SU-DHL-6 (cell line): ENCODE measurements around the gene COX4I1.

ENCODE experiments used
- H2AFZ ChIP-seq: fragments of 200-600 bp; sonication (generic); 2 replicates; pipeline ENCODE4 v1.6.1; 2014; ENCODE audit warnings: low read depth, mild to moderate bottlenecking, moderate library complexity, mixed read lengths, antibody characterized with exemption, low read length; ENCODE audit not compliant: severe bottlenecking
- H3F3A ChIP-seq: fragments of 200-600 bp; shearing (Covaris generic); 2 replicates; pipeline ENCODE4 v1.6.0; 2016; ENCODE audit warnings: antibody characterized with exemption, mild to moderate bottlenecking; ENCODE audit not compliant: insufficient read depth
- H3K27ac ChIP-seq: fragments of 200-600 bp; sonication (generic); 2 replicates; pipeline ENCODE4 v1.5.1; 2016; ENCODE audit warnings: low read depth, mild to moderate bottlenecking, low read length, moderate library complexity, mixed read lengths
- H3K27me3 ChIP-seq: fragments of 200-600 bp; sonication (generic), shearing (Covaris generic); 2 replicates; pipeline ENCODE4 v1.6.0; 2014; ENCODE audit warnings: mild to moderate bottlenecking, low read length
- H3K36me3 ChIP-seq: fragments of 200-600 bp; sonication (generic); 2 replicates; pipeline ENCODE4 v1.6.1; 2014; ENCODE audit warnings: mild to moderate bottlenecking, low read length, mixed read lengths
- H3K4me2 ChIP-seq: fragments of 300-600, 200-600 bp; shearing (Covaris generic), sonication (generic); 2 replicates; pipeline ENCODE4 v1.6.0; 2014; ENCODE audit warnings: low read length, low read depth, mild to moderate bottlenecking; ENCODE audit not compliant: poor library complexity, severe bottlenecking
- H3K4me3 ChIP-seq: fragments of 200-600 bp; sonication (generic); 2 replicates; pipeline ENCODE4 v1.5.1; 2014; ENCODE audit warnings: antibody characterized with exemption, low read length, mild to moderate bottlenecking, mixed read lengths; ENCODE audit not compliant: insufficient read depth, poor library complexity, severe bottlenecking
- H3K79me2 ChIP-seq: fragments of 200-600 bp; sonication (generic); 2 replicates; pipeline ENCODE4 v1.6.1; 2014; ENCODE audit warnings: mild to moderate bottlenecking, low read length, moderate library complexity; ENCODE audit not compliant: insufficient read depth
- H3K9ac ChIP-seq: fragments of 200-600 bp; sonication (generic); 2 replicates; pipeline ENCODE4 v1.7.0; 2014; ENCODE audit warnings: mild to moderate bottlenecking, low read length
- H3K9me2 ChIP-seq: fragments of 200-600 bp; sonication (generic); replicated peaks from 2 replicates; pipeline ENCODE4 v1.6.1; 2014; ENCODE audit warnings: low read length; ENCODE audit not compliant: insufficient read depth
- H3K9me3 ChIP-seq: fragments of 200-600 bp; sonication (generic); 2 replicates; pipeline ENCODE4 v1.6.1; 2014; ENCODE audit warnings: low read length, mixed read lengths; ENCODE audit not compliant: insufficient read depth
- H4K20me1 ChIP-seq: fragments of 200-600 bp; sonication (generic); 2 replicates; pipeline ENCODE4 v1.6.1; 2014; ENCODE audit warnings: low read depth, mild to moderate bottlenecking, antibody characterized with exemption, low read length, moderate library complexity, mixed read lengths
- EZH2phosphoT487 ChIP-seq: fragments of 200-600 bp; sonication (generic), shearing (Covaris generic); conservative IDR thresholded peaks from 2 replicates; pipeline ENCODE4 v1.6.1; 2018; ENCODE audit warnings: mild to moderate bottlenecking, antibody characterized with exemption, low read length, moderate library complexity, mixed read lengths
- TF ChIP-seq, protein P1 (sequence below): fragments of 200-600 bp; sonication (generic); IDR thresholded peaks from one replicate; pipeline ENCODE4 v1.5.1; 2017; ENCODE audit warnings: antibody characterized with exemption, mild to moderate bottlenecking, low read length, moderate library complexity; ENCODE audit not compliant: insufficient read depth, poor library complexity, severe bottlenecking

COX4I1 gene

DNA sequence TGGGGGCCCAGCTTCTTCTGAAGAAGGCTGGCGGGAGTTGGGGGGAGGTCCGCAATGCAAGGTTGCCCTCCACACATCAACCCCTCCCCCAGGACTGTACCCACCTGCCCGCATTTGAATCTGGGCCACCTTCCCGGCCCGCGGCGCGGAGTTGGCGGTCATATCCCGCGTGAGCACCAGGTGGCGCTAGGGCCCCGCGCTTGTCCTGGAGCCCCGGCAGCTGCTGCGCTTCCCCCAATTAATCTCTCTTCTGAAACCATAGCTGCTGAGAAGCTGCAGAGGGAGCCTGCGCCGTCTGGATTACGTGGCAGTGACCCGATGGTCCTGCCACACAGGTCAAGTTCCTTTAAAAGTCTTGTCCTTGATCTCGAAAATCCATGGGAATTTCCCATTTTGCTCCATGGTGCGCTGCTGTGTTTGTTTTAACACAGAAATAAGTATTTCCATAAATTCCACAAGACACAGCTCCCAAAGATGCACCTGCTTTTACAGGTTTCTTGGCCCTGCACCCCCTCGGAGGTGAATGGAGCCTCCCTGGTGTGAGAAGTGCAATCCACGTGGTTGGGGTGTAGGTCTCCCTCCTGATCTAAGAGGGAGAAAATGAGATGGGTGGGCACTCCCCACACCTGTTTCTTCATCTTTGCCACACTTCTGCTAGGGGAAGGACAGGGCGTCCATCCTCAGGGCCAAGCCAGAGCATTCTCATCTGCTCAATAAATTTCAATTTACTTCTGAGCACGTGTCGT is 22.1 kb downstream of the COX4I1 start:
- Histone ChIP-seq H3K9me2 (no peaks in the 10 kb centered on the region), H3K27me3 (no peaks in the 10 kb centered on the region), H3K27ac (no peak overlapping the region), H3K79me2 (no peaks in the 10 kb centered on the region), H3K36me3 (no peaks in the 10 kb centered on the region), H3K4me3 (no peak overlapping the region), H3K4me2 (peak overlapping the region; percentile 2), H4K20me1 (no peaks in the 10 kb centered on the region), H3K9me3 (no peaks in the 10 kb centered on the region), H2AFZ (peak overlapping the region; percentile 55), H3F3A (no peaks in the 10 kb centered on the region), H3K9ac (no peak overlapping the region)
- TF ChIP-seq, protein P1, sequence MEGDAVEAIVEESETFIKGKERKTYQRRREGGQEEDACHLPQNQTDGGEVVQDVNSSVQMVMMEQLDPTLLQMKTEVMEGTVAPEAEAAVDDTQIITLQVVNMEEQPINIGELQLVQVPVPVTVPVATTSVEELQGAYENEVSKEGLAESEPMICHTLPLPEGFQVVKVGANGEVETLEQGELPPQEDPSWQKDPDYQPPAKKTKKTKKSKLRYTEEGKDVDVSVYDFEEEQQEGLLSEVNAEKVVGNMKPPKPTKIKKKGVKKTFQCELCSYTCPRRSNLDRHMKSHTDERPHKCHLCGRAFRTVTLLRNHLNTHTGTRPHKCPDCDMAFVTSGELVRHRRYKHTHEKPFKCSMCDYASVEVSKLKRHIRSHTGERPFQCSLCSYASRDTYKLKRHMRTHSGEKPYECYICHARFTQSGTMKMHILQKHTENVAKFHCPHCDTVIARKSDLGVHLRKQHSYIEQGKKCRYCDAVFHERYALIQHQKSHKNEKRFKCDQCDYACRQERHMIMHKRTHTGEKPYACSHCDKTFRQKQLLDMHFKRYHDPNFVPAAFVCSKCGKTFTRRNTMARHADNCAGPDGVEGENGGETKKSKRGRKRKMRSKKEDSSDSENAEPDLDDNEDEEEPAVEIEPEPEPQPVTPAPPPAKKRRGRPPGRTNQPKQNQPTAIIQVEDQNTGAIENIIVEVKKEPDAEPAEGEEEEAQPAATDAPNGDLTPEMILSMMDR: peak; percentile 97
- no peak for TF ChIP-seq EZH2phosphoT487

- H3K9me3 ChIP-seq: no peaks in the 10 kb centered on the region
- no peaks in the 10 kb centered on the region for H3K36me3 ChIP-seq
- no peak overlapping the region for H3K9ac ChIP-seq
- no peak overlapping the region for H3K4me3 ChIP-seq
- no peak overlapping the region for H3K27ac ChIP-seq
- H3K9me2 ChIP-seq: no peaks in the 10 kb centered on the region
- peak overlapping the region; percentile 2 for H3K4me2 ChIP-seq
- no peak overlapping the region for H2AFZ ChIP-seq
- H4K20me1 ChIP-seq: no peaks in the 10 kb centered on the region
- no peaks in the 10 kb centered on the region for H3F3A ChIP-seq
- TF ChIP-seq, protein P1: no peak
- no peak for TF ChIP-seq EZH2phosphoT487
- no peaks in the 10 kb centered on the region for H3K79me2 ChIP-seq
- H3K27me3 ChIP-seq: no peaks in the 10 kb centered on the region
Observed at GRCh38 chr16:85822145-85822544, 22.6 kb downstream of the COX4I1 start.

DNA sequence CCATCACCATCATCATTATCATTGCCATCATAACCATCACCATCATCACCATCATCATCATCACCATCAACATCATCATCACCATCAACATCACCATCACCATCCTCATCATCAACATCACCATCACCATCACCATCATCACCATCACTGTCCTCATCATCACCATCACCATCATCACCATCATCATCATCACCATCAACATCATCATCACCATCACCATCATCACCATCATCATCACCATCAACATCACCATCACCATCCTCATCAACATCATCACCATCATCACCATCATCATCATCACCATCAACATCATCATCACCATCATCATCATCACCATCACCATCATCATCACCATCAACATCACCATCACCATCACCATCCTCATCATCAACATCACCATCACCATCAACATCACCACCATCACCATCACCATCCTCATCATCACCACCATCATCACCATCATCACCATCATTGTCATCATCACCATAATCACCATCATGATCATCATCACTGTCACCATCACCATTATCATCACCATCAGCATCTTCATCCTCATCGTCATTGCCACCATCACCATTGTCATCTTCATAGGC is 23.9 kb downstream of the COX4I1 start:
- Histone ChIP-seq H3K79me2 (no peaks in the 10 kb centered on the region), H3K27ac (no peak overlapping the region), H3K4me2 (no peak overlapping the region)

More for the DNA sequence above, 23.9 kb downstream of the COX4I1 start:
- Histone ChIP-seq H3K9ac (no peak overlapping the region), H2AFZ (no peak overlapping the region), H3K4me3 (no peak overlapping the region), H3K9me3 (no peaks in the 10 kb centered on the region), H3K36me3 (no peaks in the 10 kb centered on the region), H3K9me2 (no peaks in the 10 kb centered on the region), H3K27me3 (no peaks in the 10 kb centered on the region), H3F3A (no peaks in the 10 kb centered on the region), H4K20me1 (no peaks in the 10 kb centered on the region)
- TF ChIP-seq, protein P1: no peak
- no peak for TF ChIP-seq EZH2phosphoT487
